HepG2 (cell line): ENCODE results near the gene CLDN7. TPM values are rescaled to one million over a fixed set of nuclear protein-coding genes. Genes with fewer than 3 reads are reported as not detected.

Experiments used
- ELF3 ChIP-seq: IDR thresholded peaks from 2 replicates; pipeline ENCODE4 v1.6.1; 2016; ENCODE audit warnings: missing genetic modification reagents, missing compliant biosample characterization
- EP300 ChIP-seq, 3 experiments: sonication (generic) in 1 of 3; formaldehyde crosslinking in 1 of 3; IDR thresholded peaks; 2 replicates each; pipeline versions ENCODE4 v1.5.1 to v1.6.1; 2011 to 2020; ENCODE audit warnings: low read depth in 2 of 3, low read length in 2 of 3, borderline replicate concordance in 1 of 3, improper control_type of control experiment in 1 of 3, mild to moderate bottlenecking in 1 of 3, missing genetic modification reagents in 1 of 3, moderate library complexity in 1 of 3
- JUN ChIP-seq: sonication (generic); formaldehyde crosslinking; IDR thresholded peaks from 2 replicates; pipeline ENCODE4 v1.4.0; 2020; ENCODE audit warnings: mild to moderate bottlenecking, missing genetic modification reagents
- NFKBIZ ChIP-seq: IDR thresholded peaks from 2 replicates; pipeline ENCODE4 v1.6.1; 2018; ENCODE audit warnings: missing genetic modification reagents, missing compliant biosample characterization
- PHF5A ChIP-seq: IDR thresholded peaks from one replicate; pipeline ENCODE4 v1.6.1; 2018; ENCODE audit warnings: low read depth, missing genetic modification reagents; ENCODE audit not compliant: unreplicated experiment
- POLR2G ChIP-seq: fragments of 200-400 bp; formaldehyde crosslinking; IDR thresholded peaks from 2 replicates; pipeline ENCODE4 v1.6.1; 2018; ENCODE audit warnings: mild to moderate bottlenecking, low read depth, low read length, moderate library complexity
- SATB2 ChIP-seq: sonication (generic); formaldehyde crosslinking; IDR thresholded peaks from 2 replicates; pipeline ENCODE4 v1.5.0; 2020; ENCODE audit warnings: missing genetic modification reagents
- SIX1 ChIP-seq: sonication (generic); formaldehyde crosslinking; IDR thresholded peaks from 2 replicates; pipeline ENCODE4 v1.4.0; 2020; ENCODE audit warnings: missing genetic modification reagents, borderline replicate concordance
- TBX2 ChIP-seq: sonication (generic); formaldehyde crosslinking; IDR thresholded peaks from 2 replicates; pipeline ENCODE4 v1.5.0; 2020; ENCODE audit warnings: missing genetic modification reagents, mild to moderate bottlenecking, borderline replicate concordance
- ZNF205 ChIP-seq: IDR thresholded peaks from 2 replicates; pipeline ENCODE4 v1.6.1; 2018; ENCODE audit warnings: missing biosample characterization, missing genetic modification reagents
- ZNF790 ChIP-seq: sonication (generic); formaldehyde crosslinking; IDR thresholded peaks from 2 replicates; pipeline ENCODE4 v1.8.0; 2022; ENCODE audit warnings: missing genetic modification reagents, mild to moderate bottlenecking, borderline replicate concordance
- polyA plus RNA-seq, 8 experiments: library from polyadenylated mRNA; depleted of rRNA in 3 of 8; stranded (reverse) in 7 of 8; unstranded in 1 of 8; fragments of >200 nt; fragmentation: Illumina TruSeq in 4 of 8; extraction: Trizol in 4 of 8; gene quantifications; 2 replicates each; pipeline versions ENCODE4 v1.2.1 to v1.2.3, GENCODE V29; 2011 to 2016; ENCODE audit warnings: low read depth in 4 of 8, missing spikeins in 1 of 8, mixed read lengths in 1 of 8; ENCODE audit not compliant: insufficient read depth in 1 of 8
- total RNA-seq, 5 experiments: library from RNA; depleted of rRNA; stranded (reverse); fragments of >200 nt; fragmentation: Illumina TruSeq; extraction: Trizol; gene quantifications; 2 replicates each; pipeline ENCODE4 v1.2.3, GENCODE V29; 2016; ENCODE audit warnings: low read depth in 1 of 5
- TF ChIP-seq, protein P1 (sequence below): sonication (generic); formaldehyde crosslinking; IDR thresholded peaks from 2 replicates; pipeline ENCODE4 v1.9.0; 2021; ENCODE audit warnings: missing genetic modification reagents, borderline replicate concordance
- TF ChIP-seq, protein P2 (sequence below): IDR thresholded peaks from 2 replicates; pipeline ENCODE4 v1.6.1; 2016
- TF ChIP-seq, protein P3 (sequence below): IDR thresholded peaks from 2 replicates; pipeline ENCODE4 v1.6.1; 2016; ENCODE audit warnings: mild to moderate bottlenecking, missing biosample characterization, missing genetic modification reagents
- TF ChIP-seq, protein P4 (sequence below): sonication (generic); formaldehyde crosslinking; IDR thresholded peaks from 2 replicates; pipeline ENCODE4 v1.4.0; 2020; ENCODE audit warnings: missing genetic modification reagents, borderline replicate concordance
- TF ChIP-seq, protein P5 (sequence below): sonication (generic); formaldehyde crosslinking; conservative IDR thresholded peaks from 2 replicates; pipeline ENCODE4 v1.8.0; 2022; ENCODE audit warnings: mild to moderate bottlenecking, moderate library complexity, missing genetic modification reagents
- TF ChIP-seq, protein P6 (sequence below): sonication (generic); formaldehyde crosslinking; conservative IDR thresholded peaks from 2 replicates; pipeline ENCODE4 v1.8.0; 2022; ENCODE audit warnings: low read depth, missing genetic modification reagents

CLDN7 gene
- total and polyA plus RNA-seq, 2 of the 13 experiments (the other 11 are each of a cell fraction or from before 2014, with no cell fraction given), result not detected

DNA sequence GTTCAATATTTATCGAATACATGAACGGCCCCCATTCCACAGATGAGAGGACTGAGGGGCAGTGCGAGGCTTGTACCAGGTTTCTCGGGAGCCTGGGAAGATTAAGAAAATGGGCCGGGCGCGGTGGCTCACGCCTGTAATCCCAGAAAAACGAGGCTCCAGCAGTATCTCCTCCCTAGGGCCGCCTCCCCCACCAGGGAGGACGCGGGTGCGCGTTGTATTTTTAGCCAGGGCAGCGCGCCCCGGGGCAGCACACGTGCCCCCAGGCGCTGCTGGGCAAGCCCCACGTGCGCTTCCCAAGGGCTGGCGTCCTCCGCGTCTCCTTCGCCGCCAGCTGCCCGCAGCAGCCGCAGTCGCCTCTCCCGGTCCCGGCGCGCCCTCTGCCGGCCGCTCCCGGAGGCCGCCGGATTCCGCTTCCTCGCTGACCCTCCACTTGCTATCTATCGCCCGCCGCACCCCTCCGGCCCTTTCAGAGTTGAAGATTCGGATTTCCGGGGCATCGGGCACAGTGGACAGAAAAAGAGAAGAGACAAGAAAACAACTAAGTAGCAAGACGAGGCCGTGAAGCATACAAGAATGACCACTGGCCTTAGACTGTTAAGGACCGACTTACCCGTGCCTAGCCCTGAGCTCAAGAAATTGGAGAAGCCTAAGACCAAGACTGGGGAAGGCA, 34.0 kb upstream of the CLDN7 start (continued):
- TF ChIP-seq TBX2 (CRISPR knock-in tag), result peak; percentile 58
- TF ChIP-seq POLR2G, result 0 out of 2 replicates have a peak, but pooled peaks have one; percentile 29
- no peak for TF ChIP-seq SATB2 (CRISPR knock-in tag)
- TF ChIP-seq ZNF205 (CRISPR knock-in tag), result peak; percentile 60; the same call in 1 of the 2 replicates
- TF ChIP-seq ELF3 (CRISPR knock-in tag), result peak; percentile 52; the same call in 1 of the 2 replicates
- TF ChIP-seq, protein P1, sequence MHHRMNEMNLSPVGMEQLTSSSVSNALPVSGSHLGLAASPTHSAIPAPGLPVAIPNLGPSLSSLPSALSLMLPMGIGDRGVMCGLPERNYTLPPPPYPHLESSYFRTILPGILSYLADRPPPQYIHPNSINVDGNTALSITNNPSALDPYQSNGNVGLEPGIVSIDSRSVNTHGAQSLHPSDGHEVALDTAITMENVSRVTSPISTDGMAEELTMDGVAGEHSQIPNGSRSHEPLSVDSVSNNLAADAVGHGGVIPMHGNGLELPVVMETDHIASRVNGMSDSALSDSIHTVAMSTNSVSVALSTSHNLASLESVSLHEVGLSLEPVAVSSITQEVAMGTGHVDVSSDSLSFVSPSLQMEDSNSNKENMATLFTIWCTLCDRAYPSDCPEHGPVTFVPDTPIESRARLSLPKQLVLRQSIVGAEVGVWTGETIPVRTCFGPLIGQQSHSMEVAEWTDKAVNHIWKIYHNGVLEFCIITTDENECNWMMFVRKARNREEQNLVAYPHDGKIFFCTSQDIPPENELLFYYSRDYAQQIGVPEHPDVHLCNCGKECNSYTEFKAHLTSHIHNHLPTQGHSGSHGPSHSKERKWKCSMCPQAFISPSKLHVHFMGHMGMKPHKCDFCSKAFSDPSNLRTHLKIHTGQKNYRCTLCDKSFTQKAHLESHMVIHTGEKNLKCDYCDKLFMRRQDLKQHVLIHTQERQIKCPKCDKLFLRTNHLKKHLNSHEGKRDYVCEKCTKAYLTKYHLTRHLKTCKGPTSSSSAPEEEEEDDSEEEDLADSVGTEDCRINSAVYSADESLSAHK (CRISPR knock-in tag), result no peak
- TF ChIP-seq, protein P2, sequence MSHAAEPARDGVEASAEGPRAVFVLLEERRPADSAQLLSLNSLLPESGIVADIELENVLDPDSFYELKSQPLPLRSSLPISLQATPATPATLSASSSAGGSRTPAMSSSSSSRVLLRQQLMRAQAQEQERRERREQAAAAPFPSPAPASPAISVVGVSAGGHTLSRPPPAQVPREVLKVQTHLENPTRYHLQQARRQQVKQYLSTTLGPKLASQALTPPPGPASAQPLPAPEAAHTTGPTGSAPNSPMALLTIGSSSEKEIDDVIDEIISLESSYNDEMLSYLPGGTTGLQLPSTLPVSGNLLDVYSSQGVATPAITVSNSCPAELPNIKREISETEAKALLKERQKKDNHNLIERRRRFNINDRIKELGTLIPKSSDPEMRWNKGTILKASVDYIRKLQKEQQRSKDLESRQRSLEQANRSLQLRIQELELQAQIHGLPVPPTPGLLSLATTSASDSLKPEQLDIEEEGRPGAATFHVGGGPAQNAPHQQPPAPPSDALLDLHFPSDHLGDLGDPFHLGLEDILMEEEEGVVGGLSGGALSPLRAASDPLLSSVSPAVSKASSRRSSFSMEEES, result peak; percentile 30; the same call in 1 of the 2 replicates
- TF ChIP-seq, protein P3, sequence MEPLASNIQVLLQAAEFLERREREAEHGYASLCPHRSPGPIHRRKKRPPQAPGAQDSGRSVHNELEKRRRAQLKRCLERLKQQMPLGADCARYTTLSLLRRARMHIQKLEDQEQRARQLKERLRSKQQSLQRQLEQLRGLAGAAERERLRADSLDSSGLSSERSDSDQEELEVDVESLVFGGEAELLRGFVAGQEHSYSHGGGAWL (CRISPR knock-in tag), result peak; percentile 92
- TF ChIP-seq SIX1 (CRISPR knock-in tag), result no peak
- TF ChIP-seq, protein P4, sequence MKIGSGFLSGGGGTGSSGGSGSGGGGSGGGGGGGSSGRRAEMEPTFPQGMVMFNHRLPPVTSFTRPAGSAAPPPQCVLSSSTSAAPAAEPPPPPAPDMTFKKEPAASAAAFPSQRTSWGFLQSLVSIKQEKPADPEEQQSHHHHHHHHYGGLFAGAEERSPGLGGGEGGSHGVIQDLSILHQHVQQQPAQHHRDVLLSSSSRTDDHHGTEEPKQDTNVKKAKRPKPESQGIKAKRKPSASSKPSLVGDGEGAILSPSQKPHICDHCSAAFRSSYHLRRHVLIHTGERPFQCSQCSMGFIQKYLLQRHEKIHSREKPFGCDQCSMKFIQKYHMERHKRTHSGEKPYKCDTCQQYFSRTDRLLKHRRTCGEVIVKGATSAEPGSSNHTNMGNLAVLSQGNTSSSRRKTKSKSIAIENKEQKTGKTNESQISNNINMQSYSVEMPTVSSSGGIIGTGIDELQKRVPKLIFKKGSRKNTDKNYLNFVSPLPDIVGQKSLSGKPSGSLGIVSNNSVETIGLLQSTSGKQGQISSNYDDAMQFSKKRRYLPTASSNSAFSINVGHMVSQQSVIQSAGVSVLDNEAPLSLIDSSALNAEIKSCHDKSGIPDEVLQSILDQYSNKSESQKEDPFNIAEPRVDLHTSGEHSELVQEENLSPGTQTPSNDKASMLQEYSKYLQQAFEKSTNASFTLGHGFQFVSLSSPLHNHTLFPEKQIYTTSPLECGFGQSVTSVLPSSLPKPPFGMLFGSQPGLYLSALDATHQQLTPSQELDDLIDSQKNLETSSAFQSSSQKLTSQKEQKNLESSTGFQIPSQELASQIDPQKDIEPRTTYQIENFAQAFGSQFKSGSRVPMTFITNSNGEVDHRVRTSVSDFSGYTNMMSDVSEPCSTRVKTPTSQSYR (CRISPR knock-in tag), result no peak
- TF ChIP-seq ZNF790 (CRISPR knock-in tag), result no peak; the same call in 1 of the 2 replicates
- 0 out of 2 replicates have a peak, but pooled peaks have one; percentile 36 for TF ChIP-seq NFKBIZ (CRISPR knock-in tag)
- TF ChIP-seq, protein P5, sequence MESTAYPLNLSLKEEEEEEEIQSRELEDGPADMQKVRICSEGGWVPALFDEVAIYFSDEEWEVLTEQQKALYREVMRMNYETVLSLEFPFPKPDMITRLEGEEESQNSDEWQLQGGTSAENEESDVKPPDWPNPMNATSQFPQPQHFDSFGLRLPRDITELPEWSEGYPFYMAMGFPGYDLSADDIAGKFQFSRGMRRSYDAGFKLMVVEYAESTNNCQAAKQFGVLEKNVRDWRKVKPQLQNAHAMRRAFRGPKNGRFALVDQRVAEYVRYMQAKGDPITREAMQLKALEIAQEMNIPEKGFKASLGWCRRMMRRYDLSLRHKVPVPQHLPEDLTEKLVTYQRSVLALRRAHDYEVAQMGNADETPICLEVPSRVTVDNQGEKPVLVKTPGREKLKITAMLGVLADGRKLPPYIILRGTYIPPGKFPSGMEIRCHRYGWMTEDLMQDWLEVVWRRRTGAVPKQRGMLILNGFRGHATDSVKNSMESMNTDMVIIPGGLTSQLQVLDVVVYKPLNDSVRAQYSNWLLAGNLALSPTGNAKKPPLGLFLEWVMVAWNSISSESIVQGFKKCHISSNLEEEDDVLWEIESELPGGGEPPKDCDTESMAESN (CRISPR knock-in tag), result peak; percentile 48; the same call in 1 of the 2 replicates
- TF ChIP-seq PHF5A (CRISPR knock-in tag), result no peak
- TF ChIP-seq, protein P6, sequence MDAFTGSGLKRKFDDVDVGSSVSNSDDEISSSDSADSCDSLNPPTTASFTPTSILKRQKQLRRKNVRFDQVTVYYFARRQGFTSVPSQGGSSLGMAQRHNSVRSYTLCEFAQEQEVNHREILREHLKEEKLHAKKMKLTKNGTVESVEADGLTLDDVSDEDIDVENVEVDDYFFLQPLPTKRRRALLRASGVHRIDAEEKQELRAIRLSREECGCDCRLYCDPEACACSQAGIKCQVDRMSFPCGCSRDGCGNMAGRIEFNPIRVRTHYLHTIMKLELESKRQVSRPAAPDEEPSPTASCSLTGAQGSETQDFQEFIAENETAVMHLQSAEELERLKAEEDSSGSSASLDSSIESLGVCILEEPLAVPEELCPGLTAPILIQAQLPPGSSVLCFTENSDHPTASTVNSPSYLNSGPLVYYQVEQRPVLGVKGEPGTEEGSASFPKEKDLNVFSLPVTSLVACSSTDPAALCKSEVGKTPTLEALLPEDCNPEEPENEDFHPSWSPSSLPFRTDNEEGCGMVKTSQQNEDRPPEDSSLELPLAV (CRISPR knock-in tag), result no peak
- TF ChIP-seq JUN (CRISPR knock-in tag), result no peak
- TF ChIP-seq EP300 (IDR thresholded peaks at IDR 0.05; ENCODE audit: low read depth in 2 of 2, low read length in 2 of 2), result no peak
- TF ChIP-seq EP300 (CRISPR knock-in tag; IDR thresholded peaks at IDR 0.05; ENCODE audit: borderline replicate concordance), result no peak
